SK-N-SH (cell line): ENCODE measurements around the gene SLC43A3. TPM values are rescaled to one million over a fixed set of nuclear protein-coding genes. Genes with fewer than 3 reads are reported as not detected.

Experiments
- CTCF ChIA-PET: fragments of 300-600, 350-600 bp; formaldehyde crosslinking; extraction: SDS; loops from one replicate; lab custom pipeline; 2021; lab: Yijun Ruan, JAX
- POLR2A ChIA-PET: fragments of 350-600 bp; sonication (Branson Sonifier 250); formaldehyde crosslinking; extraction: SDS; loops from one replicate; lab custom pipeline; 2020; ENCODE audit warnings: antibody characterized with exemption, inconsistent platforms; lab: Yijun Ruan, JAX
- DNase-seq: peaks from one replicate; pipeline ENCODE4 v3.0.0; 2012
- H2AFZ ChIP-seq: fragments of 200-600 bp; sonication (generic); 2 replicates; pipeline ENCODE4 v1.8.1; 2016; ENCODE audit warnings: antibody characterized with exemption, mild to moderate bottlenecking, low read depth
- H3F3A ChIP-seq: fragments of 200-600 bp; sonication (generic); replicated peaks from 2 replicates; pipeline ENCODE3; 2016; ENCODE audit warnings: antibody characterized with exemption, mild to moderate bottlenecking; ENCODE audit not compliant: insufficient read depth
- H3K27ac ChIP-seq, 2 experiments: fragments of 200-500 bp in 1 of 2; fragments of 200-600 bp in 1 of 2; sonication (Bioruptor generic) in 1 of 2; sonication (generic), shearing (Covaris generic) in 1 of 2; 2 replicates each; pipeline versions ENCODE4 v1.5.1 to v1.6.1; 2014 to 2016; ENCODE audit warnings: low read depth in 2 of 2, inconsistent platforms in 1 of 2, low read length in 1 of 2, mild to moderate bottlenecking in 1 of 2, mixed read lengths in 1 of 2
- H3K27me3 ChIP-seq: fragments of 200-600 bp; sonication (generic), shearing (Covaris generic); 2 replicates; pipeline ENCODE4 v1.6.1; 2016; ENCODE audit warnings: mixed run types; ENCODE audit not compliant: insufficient read depth
- H3K36me3 ChIP-seq, 2 experiments: fragments of 200-500 bp in 1 of 2; fragments of 200-600 bp in 1 of 2; sonication (Bioruptor generic) in 1 of 2; sonication (generic) in 1 of 2; replicated peaks in 1 of 2; 2 replicates each; pipeline versions ENCODE3 to v1.5.1; 2014 to 2016; ENCODE audit warnings: low read length in 1 of 2, mild to moderate bottlenecking in 1 of 2; ENCODE audit not compliant: insufficient read depth in 2 of 2, control insufficient read depth in 1 of 2
- H3K4me1 ChIP-seq, 2 experiments: fragments of 200-500 bp in 1 of 2; fragments of 200-600 bp in 1 of 2; sonication (Bioruptor generic) in 1 of 2; sonication (generic), shearing (Covaris generic) in 1 of 2; 2 replicates each; pipeline versions ENCODE4 v1.5.1 to v1.6.1; 2014 to 2016; ENCODE audit warnings: low read depth in 1 of 2, low read length in 1 of 2, mixed run types in 1 of 2; ENCODE audit not compliant: insufficient read depth in 2 of 2, control insufficient read depth in 1 of 2
- H3K4me2 ChIP-seq: fragments of 200-600 bp; sonication (generic), shearing (Covaris generic); 2 replicates; pipeline ENCODE4 v1.6.1; 2017; ENCODE audit warnings: mixed run types
- H3K4me3 ChIP-seq, 2 experiments: fragments of 200-500 bp in 1 of 2; fragments of 200-600 bp in 1 of 2; sonication (Bioruptor generic) in 1 of 2; sonication (generic), shearing (Covaris generic) in 1 of 2; 2 replicates each; pipeline versions ENCODE4 v1.5.1 to v1.8.1; 2014 to 2016; ENCODE audit warnings: low read depth in 2 of 2, inconsistent platforms in 1 of 2, low read length in 1 of 2, mild to moderate bottlenecking in 1 of 2, mixed read lengths in 1 of 2, moderate library complexity in 1 of 2
- H3K79me2 ChIP-seq: fragments of 200-600 bp; sonication (generic); 2 replicates; pipeline ENCODE4 v1.8.1; 2017; ENCODE audit warnings: mild to moderate bottlenecking; ENCODE audit not compliant: insufficient read depth
- H3K9ac ChIP-seq: fragments of 200-600 bp; sonication (generic); 2 replicates; pipeline ENCODE4 v1.6.1; 2017; ENCODE audit warnings: mixed run types
- H3K9me2 ChIP-seq: fragments of 200-600 bp; sonication (generic); 2 replicates; pipeline ENCODE4 v1.6.1; 2017; ENCODE audit warnings: mixed run types
- H3K9me3 ChIP-seq: fragments of 200-600 bp; sonication (generic); 2 replicates; pipeline ENCODE4 v1.6.1; 2017; ENCODE audit warnings: mixed run types, mild to moderate bottlenecking, moderate library complexity
- H4K20me1 ChIP-seq: fragments of 200-600 bp; sonication (generic); 2 replicates; pipeline ENCODE4 v1.6.1; 2017; ENCODE audit warnings: mild to moderate bottlenecking, mixed run types; ENCODE audit not compliant: insufficient read depth
- FOSL2 ChIP-seq: IDR thresholded peaks from 2 replicates; pipeline ENCODE4 v1.4.0; 2012; ENCODE audit warnings: low read depth, mild to moderate bottlenecking, moderate library complexity, borderline replicate concordance
- GABPA ChIP-seq: IDR thresholded peaks from 2 replicates; pipeline ENCODE4 v1.4.0; 2012; ENCODE audit warnings: low read depth, mild to moderate bottlenecking
- GATA2 ChIP-seq: sonication (generic); formaldehyde crosslinking; IDR thresholded peaks from 2 replicates; pipeline ENCODE4 v1.5.0; 2020; ENCODE audit warnings: mild to moderate bottlenecking, missing genetic modification reagents
- IRF3 ChIP-seq: fragments of 150-350 bp; IDR thresholded peaks from 2 replicates; pipeline ENCODE4 v1.6.1; 2016; ENCODE audit warnings: mild to moderate bottlenecking, low read depth, low read length
- MAX ChIP-seq: IDR thresholded peaks from 2 replicates; pipeline ENCODE4 v1.4.0; 2012; ENCODE audit warnings: low read depth
- NRF1 ChIP-seq: IDR thresholded peaks from 2 replicates; pipeline ENCODE4 v1.6.1; 2012; ENCODE audit warnings: low read depth, mild to moderate bottlenecking, low read length
- RAD21 ChIP-seq: IDR thresholded peaks from 2 replicates; pipeline ENCODE4 v1.6.1; 2012; ENCODE audit warnings: mild to moderate bottlenecking, low read length
- YY1 ChIP-seq: IDR thresholded peaks from 2 replicates; pipeline ENCODE4 v1.4.0; 2012; ENCODE audit warnings: low read depth, mild to moderate bottlenecking
- WGBS: methylation state at CpG from one replicate; pipeline ENCODE4 v1.1.6; 2017; ENCODE audit warnings: low lambda C conversion rate; 5-methylcytosine and 5-hydroxymethylcytosine counted together
- polyA plus RNA-seq, 3 experiments: library from polyadenylated mRNA; depleted of rRNA; stranded (reverse); fragments of >200 nt; gene quantifications; 2 replicates each; pipeline ENCODE4 v1.2.3, GENCODE V29; 2012

SLC43A3 gene
- polyA plus RNA-seq, 1 of the 3 experiments (the other 2 are of a cell fraction), result 4.1 TPM

GRCh38 chr11:57387289-57388030, 39.5 kb downstream of the SLC43A3 start:
- no peak overlapping the region for H3K4me2 ChIP-seq
- no peak overlapping the region for H3K9ac ChIP-seq
- no peak overlapping the region for H3K4me3 ChIP-seq
- H2AFZ ChIP-seq, result no peak overlapping the region
- H3K9me3 ChIP-seq, result no peaks in the 10 kb centered on the region
- DNase-seq, result no peak
- WGBS, result 48% methylated on average over 15 of the region's 16 CpGs
- peaks cover 16% of the 10 kb centered on the region; the same call in 1 of the 2 replicates for H3K27me3 ChIP-seq
- H3K79me2 ChIP-seq, result no peaks in the 10 kb centered on the region
- no peak overlapping the region for H3K27ac ChIP-seq
- no peaks in the 10 kb centered on the region for H3F3A ChIP-seq
- no peaks in the 10 kb centered on the region for H4K20me1 ChIP-seq
- no peak for TF ChIP-seq MAX
- no peak for TF ChIP-seq NRF1
- no peak for TF ChIP-seq GATA2 (CRISPR knock-in tag)
- TF ChIP-seq YY1, result no peak
- no peak for TF ChIP-seq GABPA
- TF ChIP-seq IRF3, result no peak
- TF ChIP-seq, all 33 proteins: peak for 0
- CTCF ChIA-PET, result interaction anchor here (0.6 kb wide), 2 partner anchors 14 to 145 kb away, joined by 3 to 4 read pairs; no protein-coding TSS in a partner anchor
- H3K4me1 ChIP-seq, result no peaks in the 10 kb centered on the region; a peak in 1 of 4 replicates
- POLR2A ChIA-PET, result no interaction called here
- no peaks in the 10 kb centered on the region for H3K9me2 ChIP-seq
- H3K36me3 ChIP-seq, result no peaks in the 10 kb centered on the region

GRCh38 chr11:57386178-57386940, 40.6 kb downstream of the SLC43A3 start:
- no peak overlapping the region for H3K9ac ChIP-seq
- H3K27ac ChIP-seq, result no peak overlapping the region
- CTCF ChIA-PET, result interaction anchor here (0.6 kb wide), 2 partner anchors 13 to 146 kb away, joined by 3 to 4 read pairs; no protein-coding TSS in a partner anchor
- no peak overlapping the region for H3K4me3 ChIP-seq
- WGBS, result 55% methylated on average over 5 of the region's 5 CpGs
- H3K9me2 ChIP-seq, result no peaks in the 10 kb centered on the region
- TF ChIP-seq YY1 (no peak), FOSL2 (no peak), GABPA (no peak), RAD21 (no peak)
- H3K79me2 ChIP-seq, result no peaks in the 10 kb centered on the region
- H4K20me1 ChIP-seq, result no peaks in the 10 kb centered on the region
- H3K9me3 ChIP-seq, result no peaks in the 10 kb centered on the region
- no peaks in the 10 kb centered on the region for H3F3A ChIP-seq
- H2AFZ ChIP-seq, result no peak overlapping the region
- H3K4me2 ChIP-seq, result no peak overlapping the region
- H3K36me3 ChIP-seq, result no peaks in the 10 kb centered on the region
- POLR2A ChIA-PET, result no interaction called here
- H3K4me1 ChIP-seq, result no peaks in the 10 kb centered on the region
- peaks cover 16% of the 10 kb centered on the region; the same call in 1 of the 2 replicates for H3K27me3 ChIP-seq
- DNase-seq, result no peak
